ENCODE measurements around the gene CAMKK2.

GRCh38 chr12:121325922-121326396, 29.4 kb upstream of the CAMKK2 start:
- no peak for TF ChIP-seq CTCF (IDR thresholded peaks at IDR 0.05; ENCODE audit: poor library complexity, severe bottlenecking)
- TF ChIP-seq POLR2AphosphoS5 (IDR thresholded peaks at IDR 0.05) = no peak
- no peak for TF ChIP-seq TAF1 (IDR thresholded peaks at IDR 0.05; ENCODE audit: low read depth)
- TF ChIP-seq REST (IDR thresholded peaks at IDR 0.05; ENCODE audit: borderline replicate concordance) = no peak
- TF ChIP-seq EZH2 (IDR thresholded peaks at IDR 0.05; ENCODE audit: borderline replicate concordance, insufficient read depth, low read length, poor library complexity, severe bottlenecking) = no peak
- TF ChIP-seq SMC3 (conservative IDR thresholded peaks at IDR 0.05; ENCODE audit: poor library complexity) = no peak
- TF ChIP-seq EP300 (conservative IDR thresholded peaks at IDR 0.05; ENCODE audit: poor library complexity, severe bottlenecking) = no peak
- TF ChIP-seq MXI1 (conservative IDR thresholded peaks at IDR 0.05; ENCODE audit: poor library complexity, severe bottlenecking) = no peak
